HG02938 (cell line): ENCODE measurements around the gene ASIC4.

ENCODE experiments used
- ATAC-seq: cut with Tn5 transposase; IDR thresholded peaks from one replicate; pipeline ENCODE4 v1.9.1; 2021; ENCODE audit warnings: mild to moderate bottlenecking, moderate library complexity; ENCODE audit not compliant: unreplicated experiment

ASIC4 gene

DNA sequence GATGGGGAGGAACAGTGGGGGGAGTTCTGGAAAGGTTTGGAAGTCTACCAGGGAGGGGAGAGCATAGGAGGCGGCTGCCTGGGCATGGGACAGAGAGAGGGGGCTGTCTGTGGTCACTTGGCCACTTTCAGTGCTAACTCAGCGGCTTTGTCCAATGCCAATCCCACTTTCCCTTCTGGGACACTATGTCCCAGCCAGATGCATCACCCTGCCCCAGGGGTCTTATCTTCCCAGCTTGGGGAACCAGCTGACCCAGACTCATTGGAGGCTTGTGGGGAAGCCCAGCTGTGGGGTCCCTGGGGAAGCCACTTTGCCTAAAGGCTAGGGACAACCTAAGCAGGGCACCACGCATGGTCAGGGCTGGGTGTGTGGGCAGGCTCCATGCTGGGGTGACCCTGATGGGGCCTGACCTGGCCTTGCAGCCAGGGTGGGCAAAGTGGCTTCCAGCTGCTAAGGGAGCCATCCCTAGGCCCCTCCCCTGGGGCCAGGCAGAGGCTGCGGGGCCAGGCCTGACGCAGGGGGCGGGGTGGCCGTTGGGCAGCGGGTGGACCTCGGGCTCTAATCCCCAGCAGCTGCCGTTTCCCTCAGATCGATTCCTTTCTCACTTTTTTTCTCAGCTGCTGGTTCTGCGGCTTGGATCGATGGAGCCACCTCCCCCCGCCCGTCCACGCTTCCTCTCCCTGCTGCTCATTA is 1.6 kb upstream of the ASIC4 start:
- no peak for ATAC-seq

DNA sequence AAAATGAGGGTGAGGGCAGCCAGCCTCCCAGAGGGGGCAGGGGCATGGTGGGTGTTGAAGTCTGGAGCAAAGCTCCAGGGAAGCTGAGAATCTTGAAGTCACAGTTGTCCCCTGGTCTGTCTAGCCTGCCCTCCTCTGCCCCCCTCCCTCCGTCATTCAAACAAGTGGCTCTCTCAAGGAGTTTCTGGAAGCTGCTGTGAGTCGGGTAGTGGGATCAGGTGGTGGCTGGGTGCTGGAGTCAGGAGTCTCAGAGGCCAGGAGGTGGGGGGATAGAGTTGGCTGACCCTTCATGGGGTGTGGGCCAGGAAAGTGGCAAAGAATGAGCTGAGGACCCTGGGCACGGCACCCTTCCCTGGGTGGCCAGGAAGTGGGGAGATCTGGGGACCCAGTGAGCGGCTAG is 495 bp upstream of the ASIC4 start:
- ATAC-seq = no peak

DNA sequence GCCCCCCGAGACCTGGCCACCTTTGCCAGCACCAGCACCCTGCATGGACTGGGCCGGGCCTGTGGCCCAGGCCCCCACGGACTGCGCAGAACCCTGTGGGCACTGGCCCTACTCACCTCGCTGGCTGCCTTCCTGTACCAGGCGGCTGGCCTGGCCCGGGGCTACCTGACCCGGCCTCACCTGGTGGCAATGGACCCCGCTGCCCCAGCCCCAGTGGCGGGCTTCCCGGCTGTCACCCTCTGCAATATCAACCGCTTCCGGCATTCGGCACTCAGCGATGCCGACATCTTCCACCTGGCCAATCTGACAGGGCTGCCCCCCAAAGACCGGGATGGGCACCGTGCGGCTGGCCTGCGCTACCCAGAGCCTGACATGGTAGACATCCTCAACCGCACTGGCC is 554 bp downstream of the ASIC4 start:
- ATAC-seq = no peak

DNA sequence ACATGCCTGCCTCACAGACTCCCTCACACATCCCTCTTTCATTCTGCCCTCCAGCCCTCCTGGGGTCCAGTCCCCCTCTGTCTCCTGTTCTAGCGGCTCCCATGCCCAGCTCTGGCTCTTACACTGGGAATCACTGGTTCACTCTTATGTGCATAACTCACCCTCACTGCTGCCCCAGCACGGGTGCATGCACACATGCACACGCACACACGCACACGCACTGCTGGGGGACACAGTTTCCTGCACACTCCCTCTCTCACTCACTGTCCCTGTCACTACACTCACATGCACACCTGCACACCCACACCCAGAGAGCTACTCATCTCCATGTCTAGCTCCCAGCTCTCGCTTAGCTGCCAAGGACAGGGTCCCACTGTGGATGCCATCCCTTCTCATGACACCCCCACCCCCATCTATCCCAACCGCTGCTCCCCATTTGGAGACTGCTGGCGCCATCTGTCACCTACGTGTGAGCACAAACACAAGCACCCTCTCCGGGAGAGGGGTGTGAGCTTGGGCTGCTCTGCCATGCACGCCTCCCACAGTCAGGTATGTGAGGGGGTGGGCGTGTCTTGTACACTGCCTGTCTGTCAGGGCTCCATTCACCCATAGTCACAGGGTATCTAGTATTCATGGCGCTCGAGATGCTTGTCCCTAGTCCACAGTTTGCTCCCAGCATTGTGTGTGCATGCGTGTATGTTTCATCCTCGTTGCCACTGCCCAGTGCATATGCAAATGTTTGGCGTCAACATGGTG is 1.8 kb downstream of the ASIC4 start:
- no peak for ATAC-seq

DNA sequence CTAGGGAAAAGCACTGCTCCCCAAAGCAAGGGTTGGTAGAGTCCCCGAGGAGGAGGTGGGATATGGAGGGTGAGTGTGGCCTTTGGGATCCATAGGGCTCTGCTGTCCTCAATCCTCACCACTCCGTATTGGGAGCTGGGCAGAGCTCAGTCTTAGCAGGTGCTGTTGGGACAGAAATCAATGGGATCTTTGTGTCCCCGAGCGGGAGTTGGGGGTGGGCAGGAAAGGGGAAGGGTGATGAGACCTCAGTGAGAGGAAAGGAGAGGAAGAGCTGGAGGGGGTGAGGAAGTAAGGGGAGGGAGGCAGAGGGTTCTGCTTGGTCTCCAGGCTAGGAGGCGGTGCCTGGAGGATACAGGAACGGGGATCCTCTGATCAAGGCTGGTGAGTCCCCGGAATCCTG is 2.6 kb downstream of the ASIC4 start:
- ATAC-seq = no peak

DNA sequence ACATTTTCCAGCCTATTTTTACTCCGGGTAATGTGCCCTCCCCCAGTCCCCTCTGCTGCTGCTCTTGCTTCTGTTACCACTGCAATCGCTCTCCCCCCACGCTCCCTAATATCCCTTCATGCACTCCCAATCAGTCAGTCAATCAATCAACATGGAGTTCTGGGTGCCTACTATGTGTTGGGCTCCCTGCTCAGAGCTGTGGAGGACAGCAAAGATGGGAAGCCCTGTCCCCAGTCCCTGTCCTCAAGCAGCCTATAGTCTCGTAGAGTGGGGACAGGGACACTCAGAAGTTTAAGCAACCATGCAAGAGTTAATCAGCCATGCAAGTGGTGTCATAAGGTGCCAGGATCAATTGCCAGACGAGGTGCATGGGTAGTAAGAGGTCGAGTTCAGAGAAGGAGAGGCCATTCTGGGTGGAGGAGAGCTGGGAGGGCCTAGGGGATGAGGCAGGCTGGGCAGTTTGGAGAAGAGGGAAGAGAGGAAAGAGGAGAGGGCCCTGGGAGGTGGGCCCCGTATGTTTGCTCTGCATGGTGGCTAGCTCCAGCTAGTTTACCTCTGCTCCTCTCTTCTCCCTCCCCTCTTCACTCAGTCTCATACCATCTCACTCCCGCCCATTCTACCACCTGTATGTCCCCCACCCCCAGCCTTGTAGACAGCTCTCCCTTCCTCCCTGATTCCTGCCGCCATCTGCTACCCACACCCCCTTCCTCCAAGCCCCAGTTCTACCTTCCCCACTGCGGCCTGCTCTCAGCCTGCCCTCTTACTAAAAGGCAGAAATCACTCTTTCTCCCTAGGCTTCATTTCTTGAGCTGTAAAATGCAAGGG is 3.9 kb downstream of the ASIC4 start:
- ATAC-seq = no peak

DNA sequence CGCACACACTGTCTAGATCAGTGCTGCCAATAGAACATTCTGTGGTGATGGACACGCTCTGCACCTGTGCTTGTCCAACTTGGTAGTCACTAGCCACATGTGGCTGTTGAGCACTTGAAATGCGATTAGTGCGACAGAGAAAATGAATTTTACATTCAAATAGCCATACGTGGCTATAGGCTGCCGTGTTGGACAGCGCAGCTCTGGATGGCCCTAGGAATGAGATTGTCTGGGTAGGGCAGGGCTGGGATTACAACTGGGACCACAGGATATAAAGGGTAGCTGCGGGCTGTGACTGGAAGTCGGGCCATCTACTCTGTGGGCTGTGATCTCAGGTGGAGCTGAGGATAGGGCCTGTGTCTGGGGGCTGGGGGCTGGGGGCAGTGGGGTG is 5.2 kb downstream of the ASIC4 start:
- ATAC-seq = no peak

DNA sequence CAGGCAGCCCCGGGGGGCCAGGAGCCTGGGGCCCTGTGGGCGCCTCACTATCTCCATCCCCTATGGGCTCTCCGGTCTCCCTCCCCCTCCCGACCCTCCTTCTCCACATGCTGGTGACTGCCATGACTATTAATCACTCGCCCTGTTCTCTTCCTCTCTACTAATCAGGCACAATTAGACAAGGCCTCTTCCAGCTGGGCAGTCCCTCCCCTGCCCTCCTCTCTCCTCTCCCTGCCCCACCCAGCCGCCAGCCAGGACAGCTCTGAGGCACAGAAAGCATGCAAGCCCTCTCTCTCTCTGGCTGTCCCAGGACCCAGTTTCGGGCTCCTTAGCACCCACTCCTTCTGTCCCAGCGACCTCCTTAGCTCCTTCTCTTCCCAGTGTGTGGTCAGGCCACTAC is 5.8 kb downstream of the ASIC4 start:
- no peak for ATAC-seq

DNA sequence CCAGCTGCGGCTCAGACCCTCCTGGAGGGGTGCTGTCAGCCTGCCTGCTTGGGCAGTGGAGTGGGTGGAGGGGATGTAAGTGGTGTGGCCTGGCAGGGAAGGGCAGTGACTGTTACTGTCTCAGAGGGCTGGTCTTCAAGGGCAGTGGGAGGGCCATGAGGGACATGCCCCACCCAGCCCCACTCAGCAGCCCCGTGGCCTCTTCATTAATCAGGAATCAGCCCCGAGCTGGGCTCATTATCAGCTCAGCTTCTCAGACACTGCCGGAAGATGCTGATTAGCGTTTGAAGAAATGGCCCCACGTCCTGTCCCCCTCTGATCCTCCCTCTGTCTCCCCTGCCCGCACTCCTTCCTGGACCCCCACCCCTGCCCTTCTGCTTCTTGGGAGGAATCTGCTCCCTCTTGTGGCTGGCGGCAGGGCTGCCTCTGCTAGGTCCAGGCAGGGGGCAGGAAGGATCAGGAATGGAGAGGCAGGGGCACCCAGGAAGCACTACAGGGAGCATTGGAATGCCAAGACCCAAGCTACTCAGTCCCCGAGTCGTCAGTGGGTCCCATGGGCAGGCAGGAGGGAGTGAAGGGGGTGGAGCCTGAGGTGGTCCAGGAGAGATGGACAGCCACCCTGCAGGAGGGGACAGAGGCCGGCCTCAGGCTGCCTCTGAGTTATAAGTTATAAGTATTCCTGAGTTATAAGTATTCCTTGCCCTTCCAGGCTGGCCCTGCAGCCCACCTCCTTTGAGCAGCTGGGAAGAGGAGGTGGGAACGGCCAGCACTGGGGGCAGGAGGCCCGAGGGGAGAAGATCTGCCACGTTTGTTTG is 7.0 kb downstream of the ASIC4 start:
- ATAC-seq = no peak

DNA sequence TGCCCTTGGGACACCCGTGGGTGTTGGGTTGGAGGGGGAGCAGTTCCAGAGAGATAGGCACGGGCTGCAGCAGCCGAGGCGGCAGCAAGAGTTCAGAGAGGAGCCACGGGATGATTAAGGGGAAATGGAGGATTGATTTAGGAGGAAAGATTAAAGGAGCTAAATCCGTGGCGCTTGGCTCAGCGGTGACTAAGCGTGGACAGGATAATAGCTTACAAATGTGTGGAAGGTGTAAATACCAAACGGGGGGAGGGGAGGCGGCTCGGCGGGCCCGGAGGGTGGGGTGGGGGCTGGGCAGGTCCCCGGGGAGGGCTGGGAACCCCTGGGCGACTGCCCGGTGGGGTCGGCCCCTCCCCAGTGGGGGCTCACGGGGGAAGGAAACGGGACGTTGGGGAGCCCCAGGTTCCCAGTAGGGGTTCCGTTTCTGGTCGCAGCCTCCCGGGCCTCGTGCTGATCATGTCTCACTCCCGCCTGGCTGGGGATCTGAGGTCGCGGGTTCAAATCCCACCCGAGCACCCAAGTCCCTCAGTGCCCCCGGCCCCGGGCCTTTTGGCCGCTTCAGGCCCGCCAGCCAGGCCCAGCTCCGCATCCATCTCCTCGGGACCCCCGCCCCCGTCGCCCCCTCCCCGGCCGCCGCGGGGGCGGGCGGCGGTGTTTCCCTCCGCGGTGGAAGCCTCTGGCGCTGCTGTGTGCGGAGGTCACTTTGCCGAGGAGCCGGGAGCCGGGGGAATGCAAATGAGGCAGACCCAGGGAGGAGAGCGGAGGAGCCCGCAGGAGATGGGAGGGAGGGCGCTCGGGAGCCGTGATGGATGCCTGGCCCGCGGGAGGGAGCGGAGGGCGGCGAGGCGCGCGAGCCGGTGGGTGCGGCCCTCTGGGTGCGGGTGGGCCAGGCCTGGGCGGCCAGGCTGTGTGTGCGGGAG is 8.1 kb downstream of the ASIC4 start:
- no peak for ATAC-seq

DNA sequence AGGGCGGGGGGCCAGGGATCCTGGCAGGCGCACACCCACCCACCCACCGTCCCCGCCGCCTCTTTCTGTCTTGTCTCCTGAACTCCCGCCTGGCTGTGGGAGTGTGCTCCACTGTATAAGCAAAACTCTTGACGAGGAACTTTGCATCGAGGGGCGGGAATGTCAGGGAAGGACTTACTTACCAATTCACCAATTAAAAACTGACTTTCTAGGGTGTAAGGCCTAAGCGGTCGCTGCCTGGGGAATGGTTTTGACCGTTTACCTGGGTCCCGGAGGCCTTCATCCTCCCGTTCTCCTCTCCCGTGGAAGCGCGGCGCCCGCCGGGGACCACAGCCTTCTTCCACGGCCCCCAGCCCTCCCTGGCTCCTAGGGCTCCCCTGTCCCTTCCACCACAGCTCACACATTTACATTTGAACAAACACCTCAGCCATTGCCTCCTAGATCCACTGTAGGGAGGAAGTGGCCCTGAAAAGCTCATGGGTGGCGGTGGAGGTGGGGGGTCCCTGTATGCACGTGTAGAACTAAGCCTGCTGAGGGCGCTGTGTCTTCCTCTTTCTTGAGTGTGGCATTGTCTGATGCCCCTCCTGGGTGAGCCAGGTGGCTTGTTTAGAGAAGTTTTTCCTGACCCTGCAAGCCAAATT is 8.9 kb downstream of the ASIC4 start:
- no peak for ATAC-seq

DNA sequence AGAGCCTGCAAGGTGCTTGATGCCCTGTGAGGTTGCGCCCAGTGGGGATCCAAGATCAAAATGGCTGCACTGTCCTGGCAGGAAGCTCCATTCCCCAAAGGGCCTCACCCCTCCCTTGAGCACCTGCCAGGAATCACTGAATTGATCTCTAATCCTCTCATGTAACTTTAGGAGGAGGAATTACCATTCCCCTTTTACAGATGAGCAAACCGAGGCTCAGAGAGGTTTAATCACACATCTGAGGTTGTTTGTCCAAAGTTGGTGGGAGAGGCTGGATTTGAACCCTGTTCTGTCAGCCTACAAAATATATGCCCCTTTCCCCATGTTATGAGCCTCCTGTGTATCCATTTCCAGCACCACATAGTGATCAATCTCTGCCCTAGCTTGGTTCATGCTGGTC is 10.5 kb downstream of the ASIC4 start:
- no peak for ATAC-seq

DNA sequence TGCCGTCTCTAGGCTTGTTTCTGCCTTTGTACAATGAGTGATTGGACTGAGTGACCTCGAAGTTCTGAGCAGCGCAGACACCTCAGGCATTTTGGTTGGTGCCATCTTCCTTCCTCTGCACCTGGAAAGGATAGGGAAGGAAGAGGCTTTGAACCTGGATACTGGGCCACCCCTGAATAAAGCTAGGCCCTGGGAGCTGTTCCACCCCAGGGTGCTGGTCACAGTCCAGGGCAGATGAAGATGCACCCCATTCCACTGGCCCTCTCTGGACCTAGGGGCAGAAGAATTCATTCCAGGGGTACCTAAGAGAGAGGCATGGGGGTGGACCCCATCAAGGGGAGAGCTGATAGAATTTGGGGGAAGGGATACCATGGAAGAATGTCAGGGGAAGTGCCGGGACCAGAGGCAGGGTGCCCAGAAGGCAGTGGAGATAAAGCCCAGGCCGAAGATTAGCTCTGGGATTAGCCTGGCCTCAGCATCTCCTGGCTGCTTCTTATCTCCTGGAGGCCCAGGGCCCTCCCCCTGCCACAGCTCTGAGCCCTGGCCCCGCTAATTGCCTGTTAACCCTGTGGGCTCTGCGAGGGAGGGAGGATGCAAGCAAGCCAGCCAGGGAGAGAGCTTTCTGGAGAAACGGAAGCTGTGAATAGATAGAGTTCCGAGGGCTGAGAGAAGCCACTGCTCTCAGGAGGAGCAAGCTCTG is 11.4 kb downstream of the ASIC4 start:
- no peak for ATAC-seq

DNA sequence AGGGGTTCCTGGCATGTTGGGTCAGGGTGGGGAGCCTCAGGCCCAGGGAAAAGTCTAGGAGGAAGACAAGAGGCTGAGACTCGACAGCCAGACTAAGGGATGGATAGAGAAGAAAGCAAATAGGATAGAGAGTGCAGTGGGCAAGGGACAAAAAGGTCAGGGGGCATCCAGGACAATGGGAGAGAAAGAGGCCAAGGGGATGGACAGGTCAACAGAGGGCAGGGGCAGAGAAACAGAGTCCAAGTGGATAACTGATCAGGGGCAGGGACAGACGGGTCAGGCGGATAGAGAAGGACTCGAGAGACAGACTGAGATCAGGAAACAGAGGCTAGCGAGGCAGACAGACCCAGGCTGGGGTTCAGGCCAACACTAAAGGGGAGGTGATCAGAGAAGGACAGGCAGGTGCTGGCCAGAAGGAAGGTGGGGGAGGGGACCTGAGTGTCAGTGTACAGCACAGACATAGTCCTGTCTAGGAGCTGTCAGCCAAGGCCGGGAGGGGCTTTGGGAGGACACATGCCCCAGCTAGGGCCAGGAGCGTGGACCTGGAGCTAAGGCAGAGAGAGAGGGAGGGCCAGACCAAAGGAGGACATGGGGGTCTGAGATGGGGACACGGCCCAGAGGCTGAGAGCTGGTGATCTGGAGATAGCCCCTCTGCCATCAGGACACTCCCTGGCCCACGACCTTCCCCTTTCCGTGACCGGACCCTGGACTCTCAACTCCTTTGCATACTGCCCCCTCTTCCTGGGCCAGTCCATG is 12.2 kb downstream of the ASIC4 start:
- no peak for ATAC-seq

DNA sequence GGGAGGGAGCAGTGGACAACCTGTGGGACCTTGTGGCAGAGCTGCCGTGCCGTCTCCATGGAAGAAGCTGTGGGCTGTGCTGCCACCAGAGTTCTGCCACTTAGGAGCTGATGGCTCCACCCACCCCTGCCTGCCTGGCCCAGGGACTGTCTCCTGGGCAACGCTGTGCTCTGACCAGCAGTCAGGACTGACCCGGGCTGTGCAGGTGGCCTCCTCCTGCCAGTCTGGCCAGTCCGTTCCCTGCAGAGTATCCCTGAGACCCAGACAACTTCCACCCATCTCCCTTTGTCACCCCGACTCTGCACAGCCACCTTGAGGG is 12.8 kb downstream of the ASIC4 start:
- no peak for ATAC-seq

DNA sequence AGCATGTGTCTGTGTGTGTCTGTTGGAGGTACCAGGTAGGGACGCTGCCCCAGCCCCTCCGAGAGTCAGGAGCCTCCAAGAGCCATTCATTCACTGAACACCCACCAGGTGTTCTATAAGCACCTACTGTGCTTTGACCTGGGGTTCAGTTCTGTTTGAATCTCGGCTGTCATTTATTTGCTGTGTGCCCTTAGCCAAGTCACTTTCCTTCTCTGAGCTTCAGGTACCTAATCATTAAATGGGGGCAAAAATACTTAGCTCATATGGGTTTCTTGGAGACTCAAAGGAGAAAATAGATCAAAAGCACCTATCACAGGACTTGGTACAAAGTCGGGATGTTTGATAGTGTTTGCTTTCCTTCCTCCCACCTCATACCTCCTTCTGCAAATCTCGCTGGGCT is 13.2 kb downstream of the ASIC4 start:
- ATAC-seq = no peak

DNA sequence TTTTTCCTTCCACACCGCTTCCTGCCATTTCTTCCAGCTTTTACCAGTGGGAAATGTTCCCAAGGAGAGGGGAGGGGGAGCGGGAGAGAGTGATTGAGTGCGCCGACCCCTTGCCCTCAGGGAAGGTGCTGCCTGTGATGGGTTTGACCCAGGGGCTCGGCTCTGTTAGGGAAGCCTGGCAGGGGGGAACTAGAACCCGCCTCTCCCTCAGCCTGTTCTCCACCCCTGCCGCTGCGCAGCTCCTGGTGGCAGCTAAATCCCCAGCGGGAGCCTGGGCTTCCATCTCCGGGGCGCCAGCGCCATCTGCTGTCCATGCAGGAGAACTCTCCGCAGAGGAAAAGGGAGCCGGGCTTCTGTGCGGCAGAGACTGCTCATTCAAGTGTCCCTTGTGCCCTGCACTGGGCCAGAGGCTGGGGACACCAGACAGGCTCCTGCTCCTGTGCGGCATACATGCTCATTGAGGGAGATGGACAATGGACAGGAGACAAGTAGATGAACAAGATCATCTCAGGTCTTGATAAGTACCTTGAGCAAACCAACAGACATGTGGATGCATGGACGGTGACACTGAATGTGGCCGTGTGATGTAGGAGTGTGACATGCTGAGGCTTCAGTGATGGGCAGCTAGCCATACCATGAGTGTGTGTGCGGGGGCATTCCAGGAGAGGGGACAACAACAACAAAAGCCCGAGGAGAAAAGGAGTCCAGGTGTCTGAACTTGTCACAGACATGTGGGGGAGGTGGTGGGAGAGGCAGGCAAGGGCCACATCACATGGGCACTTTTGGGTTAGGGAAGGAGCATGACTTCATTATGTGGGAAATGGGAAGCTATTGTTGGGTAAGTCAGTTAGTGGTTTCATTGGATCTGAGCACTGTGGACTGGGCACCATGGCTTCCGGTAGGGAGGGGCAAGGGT is 16.0 kb downstream of the ASIC4 start:
- ATAC-seq = peak; percentile 79
